ENCODE measurements around the gene GNRHR.
A peak's percentile ranks its signal among the peaks of the same experiment; 100 is the strongest.

Gene GNRHR

DNA sequence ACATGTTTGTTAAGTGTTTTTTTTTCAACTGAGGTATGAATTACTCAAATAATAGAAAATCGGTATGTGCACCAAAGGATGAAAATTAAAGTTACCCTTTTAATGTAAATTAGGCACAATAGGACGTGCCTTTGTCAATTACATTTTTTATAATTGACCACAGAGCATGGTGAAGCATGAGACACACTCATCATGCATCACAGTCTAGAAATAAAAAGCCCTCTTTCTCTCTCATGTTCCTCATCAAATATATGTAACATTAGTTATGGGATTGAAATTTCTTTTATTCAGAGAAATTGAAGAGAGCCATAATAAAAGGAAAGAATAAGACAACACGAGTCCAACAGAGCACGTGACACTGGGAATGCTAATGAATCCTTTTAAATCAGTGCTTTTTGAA, 3.5 kb downstream of the GNRHR start:
- DNase-seq (ENCODE audit: low read depth), result no peak
- H3K4me3 ChIP-seq (replicated peaks; ENCODE audit: low read depth, low read length), result no peak overlapping the region
- TF ChIP-seq, protein P1, sequence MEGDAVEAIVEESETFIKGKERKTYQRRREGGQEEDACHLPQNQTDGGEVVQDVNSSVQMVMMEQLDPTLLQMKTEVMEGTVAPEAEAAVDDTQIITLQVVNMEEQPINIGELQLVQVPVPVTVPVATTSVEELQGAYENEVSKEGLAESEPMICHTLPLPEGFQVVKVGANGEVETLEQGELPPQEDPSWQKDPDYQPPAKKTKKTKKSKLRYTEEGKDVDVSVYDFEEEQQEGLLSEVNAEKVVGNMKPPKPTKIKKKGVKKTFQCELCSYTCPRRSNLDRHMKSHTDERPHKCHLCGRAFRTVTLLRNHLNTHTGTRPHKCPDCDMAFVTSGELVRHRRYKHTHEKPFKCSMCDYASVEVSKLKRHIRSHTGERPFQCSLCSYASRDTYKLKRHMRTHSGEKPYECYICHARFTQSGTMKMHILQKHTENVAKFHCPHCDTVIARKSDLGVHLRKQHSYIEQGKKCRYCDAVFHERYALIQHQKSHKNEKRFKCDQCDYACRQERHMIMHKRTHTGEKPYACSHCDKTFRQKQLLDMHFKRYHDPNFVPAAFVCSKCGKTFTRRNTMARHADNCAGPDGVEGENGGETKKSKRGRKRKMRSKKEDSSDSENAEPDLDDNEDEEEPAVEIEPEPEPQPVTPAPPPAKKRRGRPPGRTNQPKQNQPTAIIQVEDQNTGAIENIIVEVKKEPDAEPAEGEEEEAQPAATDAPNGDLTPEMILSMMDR (IDR thresholded peaks at IDR 0.05; ENCODE audit: low read length, missing control alignments), result no peak

DNA sequence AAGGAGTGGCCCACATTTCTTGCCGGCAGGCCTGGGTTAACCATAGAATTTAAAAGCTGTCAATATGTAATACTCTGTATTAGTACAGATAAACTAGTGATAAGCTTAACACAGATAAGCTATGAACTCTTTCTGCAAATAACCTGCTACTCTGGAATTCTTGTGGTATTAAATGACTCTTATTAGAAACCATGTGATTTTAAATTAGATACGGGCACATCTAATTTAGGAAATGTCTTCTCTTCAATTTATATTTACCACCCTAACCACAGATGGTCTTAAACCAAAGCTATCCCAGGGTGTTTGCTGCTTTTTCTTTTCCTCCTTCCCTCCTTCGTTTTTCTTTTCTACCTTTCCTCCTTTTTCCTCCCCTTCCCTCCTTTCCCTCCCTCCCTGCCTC, 4.9 kb downstream of the GNRHR start:
- no peak overlapping the region for H3K4me3 ChIP-seq (replicated peaks; ENCODE audit: low read depth, low read length)
- TF ChIP-seq, protein P1 (IDR thresholded peaks at IDR 0.05; ENCODE audit: low read length, missing control alignments), result no peak
- DNase-seq (ENCODE audit: low read depth), result no peak

DNA sequence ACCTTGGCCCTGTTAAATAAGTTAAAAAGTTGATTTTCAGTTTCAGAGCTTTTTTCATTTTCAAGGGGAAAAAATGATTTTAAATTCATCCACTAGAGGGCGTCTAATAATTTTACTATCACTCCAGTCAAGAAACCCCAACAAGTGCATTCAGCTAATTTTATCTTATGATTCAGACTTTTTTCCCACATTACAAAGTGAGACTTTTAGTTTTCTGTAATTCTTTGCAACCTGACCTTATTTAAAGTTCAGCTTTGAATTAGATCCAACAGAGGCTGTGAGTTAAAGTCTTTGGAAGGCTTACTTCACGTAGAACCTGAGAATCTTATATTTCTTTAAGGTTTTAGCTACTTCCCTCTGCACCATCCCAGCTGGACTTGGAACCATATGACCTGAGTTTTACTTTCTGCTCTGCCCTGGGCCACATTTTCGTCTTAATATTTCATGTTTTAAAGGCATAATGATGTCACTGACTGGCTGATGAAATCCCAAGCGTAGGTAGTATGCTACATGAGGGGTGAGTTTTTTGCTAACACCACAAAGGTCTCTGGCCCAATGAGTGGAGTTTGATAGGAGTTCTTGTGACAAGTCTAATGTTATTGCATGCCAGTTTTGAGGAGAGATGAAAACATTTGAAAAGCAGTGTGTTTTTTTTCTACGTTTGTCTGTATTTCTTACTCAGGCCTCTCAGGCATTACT, 7.2 kb downstream of the GNRHR start:
- no peak overlapping the region for H3K4me3 ChIP-seq (replicated peaks; ENCODE audit: low read depth, low read length)
- DNase-seq (ENCODE audit: low read depth), result peak; percentile 56
- TF ChIP-seq, protein P1 (IDR thresholded peaks at IDR 0.05; ENCODE audit: low read length, missing control alignments), result peak; percentile 55

DNA sequence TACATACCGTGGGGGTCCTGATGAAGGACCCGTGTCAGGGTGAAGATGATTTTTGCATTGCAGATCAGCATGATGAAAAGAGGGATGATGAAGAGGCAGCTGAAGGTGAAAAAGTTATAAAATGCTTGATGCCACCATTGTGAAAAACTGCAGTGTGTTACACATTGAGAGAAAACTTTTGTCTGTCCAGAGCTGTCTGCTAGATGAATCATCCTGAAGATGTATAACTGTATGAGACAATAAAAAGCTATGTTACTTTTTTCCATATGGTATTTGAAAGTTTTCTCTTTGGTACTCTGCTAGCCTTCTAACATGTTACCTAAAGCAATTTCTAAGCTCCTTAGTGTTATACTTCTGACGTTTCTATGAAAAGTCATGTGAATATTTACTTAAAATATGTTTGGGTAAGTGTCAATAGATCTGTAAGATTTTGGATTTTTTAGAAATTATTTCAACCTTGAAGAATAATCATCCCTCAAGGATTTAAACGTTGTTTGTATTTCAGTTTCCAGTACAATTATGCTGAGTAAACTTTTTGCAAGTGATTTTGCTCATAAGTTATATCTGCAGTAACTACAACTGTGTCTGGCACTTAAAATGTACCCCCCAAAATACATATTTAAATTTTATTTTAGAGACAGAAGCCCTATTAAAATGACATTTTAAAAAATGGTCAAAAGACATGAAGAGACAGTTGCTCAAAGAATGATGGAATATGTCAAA, 9.5 kb downstream of the GNRHR start:
- DNase-seq (ENCODE audit: low read depth), result peak; percentile 14
- TF ChIP-seq, protein P1 (IDR thresholded peaks at IDR 0.05; ENCODE audit: low read length, missing control alignments), result no peak
- no peak overlapping the region for H3K4me3 ChIP-seq (replicated peaks; ENCODE audit: low read depth, low read length)

DNA sequence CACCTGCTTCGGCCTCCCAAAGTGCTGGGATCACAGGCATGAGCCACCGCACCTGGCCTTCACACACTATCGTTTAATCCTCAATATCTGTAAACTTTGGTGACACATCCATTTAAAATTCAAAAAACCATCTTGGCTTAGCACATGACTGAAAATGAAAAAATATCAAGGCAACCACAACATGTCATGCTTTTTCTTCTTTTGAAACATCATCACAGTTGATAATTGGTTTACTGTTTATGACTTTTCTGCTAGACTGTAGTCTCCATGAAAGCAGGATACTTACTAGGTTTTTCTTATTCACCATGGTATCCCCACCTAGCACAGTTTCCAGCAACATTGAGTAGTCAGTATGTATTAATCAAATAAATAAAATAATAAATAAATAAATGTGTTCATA, 11.0 kb downstream of the GNRHR start:
- TF ChIP-seq, protein P1 (IDR thresholded peaks at IDR 0.05; ENCODE audit: low read length, missing control alignments), result no peak
- H3K4me3 ChIP-seq (replicated peaks; ENCODE audit: low read depth, low read length), result no peak overlapping the region
- DNase-seq (ENCODE audit: low read depth), result no peak

DNA sequence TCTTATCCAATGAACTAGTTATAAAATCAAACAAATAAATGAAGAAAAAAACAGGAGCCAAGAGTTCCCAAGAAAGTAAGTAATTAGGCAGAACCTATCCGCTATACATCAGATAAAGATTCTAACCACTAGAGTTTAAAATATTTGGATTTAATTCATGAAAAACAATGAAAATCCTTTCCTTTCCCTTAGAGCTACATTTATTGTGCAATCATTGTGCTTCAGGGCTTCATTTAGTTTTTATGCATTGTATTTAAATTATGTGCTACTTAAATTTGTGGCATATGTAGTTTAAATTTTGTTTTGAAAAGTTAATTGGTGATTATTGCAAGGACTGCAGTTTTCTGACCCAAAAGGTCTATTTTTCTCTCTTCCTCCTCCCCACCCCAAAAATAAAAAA, 17.9 kb downstream of the GNRHR start:
- TF ChIP-seq, protein P1 (IDR thresholded peaks at IDR 0.05; ENCODE audit: low read length, missing control alignments), result no peak
- no peak for DNase-seq (ENCODE audit: low read depth)
- no peak overlapping the region for H3K4me3 ChIP-seq (replicated peaks; ENCODE audit: low read depth, low read length)
